Fibroblast of pulmonary artery (primary cell): ENCODE results near the gene ZGPAT.

Experiments used
- DNase-seq: peaks from one replicate; pipeline ENCODE4 v3.0.0-alpha.2; 2010; ENCODE audit warnings: low read depth
- H3K4me3 ChIP-seq: replicated peaks from 2 replicates; pipeline ENCODE4 v1.5.1; 2011; ENCODE audit warnings: low read depth, mild to moderate bottlenecking, control low read depth, low read length, moderate library complexity
- CTCF ChIP-seq: IDR thresholded peaks from 2 replicates; pipeline ENCODE4 v1.5.1; 2011; ENCODE audit warnings: mild to moderate bottlenecking, control low read depth, low read length, inconsistent platforms; ENCODE audit errors: missing control alignments

The ZGPAT gene

GRCh38 chr20:63748934-63749270, 41.1 kb downstream of the ZGPAT start:
- no peak overlapping the region for H3K4me3 ChIP-seq
- no peak for DNase-seq
- TF ChIP-seq CTCF: no peak

GRCh38 chr20:63749597-63750508, 42.0 kb downstream of the ZGPAT start:
- H3K4me3 ChIP-seq: no peak overlapping the region
- TF ChIP-seq CTCF: no peak

GRCh38 chr20:63750807-63751470, 43.1 kb downstream of the ZGPAT start:
- no peak overlapping the region for H3K4me3 ChIP-seq
- no peak for DNase-seq
- TF ChIP-seq CTCF: no peak

More at GRCh38 chr20:63749597-63750508, 42.0 kb downstream of the ZGPAT start:
- no peak for DNase-seq

GRCh38 chr20:63751471-63752271, 43.8 kb downstream of the ZGPAT start:
- no peak overlapping the region for H3K4me3 ChIP-seq
- no peak for TF ChIP-seq CTCF
- no peak for DNase-seq

- DNase-seq: no peak
- no peak overlapping the region for H3K4me3 ChIP-seq
- no peak for TF ChIP-seq CTCF
These were observed 44.7 kb downstream of the ZGPAT start for GRCh38 chr20:63752411-63753101.

GRCh38 chr20:63753381-63753780, 45.5 kb downstream of the ZGPAT start:
- H3K4me3 ChIP-seq: no peak overlapping the region
- no peak for TF ChIP-seq CTCF
- no peak for DNase-seq
